HCT116 (cell line): ENCODE results near the gene GCC1.

ENCODE experiments used
- EZH2 ChIP-seq: fragments of 200-600 bp; sonication (generic); IDR thresholded peaks from 2 replicates; pipeline ENCODE4 v1.6.1; 2017; ENCODE audit warnings: antibody characterized with exemption, mixed run types
- JUND ChIP-seq: IDR thresholded peaks from 2 replicates; pipeline ENCODE4 v1.6.1; 2012
- ZFX ChIP-seq: fragments of 450-650 bp; IDR thresholded peaks from 2 replicates; pipeline ENCODE4 v1.6.1; 2017
- TF ChIP-seq, protein P1 (sequence below), 3 experiments: fragments of 200-600 bp in 1 of 3; sonication (generic) in 1 of 3; IDR thresholded peaks in 2 of 3; conservative IDR thresholded peaks in 1 of 3; 2 replicates each; pipeline ENCODE4 v1.5.1; 2012 to 2017; ENCODE audit warnings: low read depth in 2 of 3, low read length in 2 of 3, antibody characterized with exemption in 1 of 3, borderline replicate concordance in 1 of 3, control low read depth in 1 of 3, mild to moderate bottlenecking in 1 of 3, mixed read lengths in 1 of 3, mixed run types in 1 of 3, moderate library complexity in 1 of 3; ENCODE audit not compliant: insufficient read depth in 1 of 3

DNA sequence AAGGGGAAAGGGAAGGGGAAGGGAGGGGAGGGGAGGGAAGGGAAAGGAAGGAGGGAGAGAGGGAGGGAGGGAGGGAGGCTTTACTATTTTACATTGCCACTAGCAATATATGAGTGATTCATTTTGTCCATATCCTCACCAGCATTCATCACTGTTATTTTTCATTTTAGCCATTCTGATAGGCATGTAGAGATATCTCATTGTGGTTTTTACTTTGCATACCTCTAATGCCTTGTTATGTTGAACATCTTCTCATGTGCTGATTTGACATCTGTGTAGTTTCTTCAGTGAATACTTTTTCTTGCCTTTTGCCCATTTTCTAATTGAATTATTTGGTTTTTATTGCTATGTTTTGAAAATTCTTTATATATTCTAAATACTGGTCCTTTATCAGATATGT lies 52.7 kb downstream of the GCC1 start:
- TF ChIP-seq ZFX: no peak
- TF ChIP-seq, protein P1, sequence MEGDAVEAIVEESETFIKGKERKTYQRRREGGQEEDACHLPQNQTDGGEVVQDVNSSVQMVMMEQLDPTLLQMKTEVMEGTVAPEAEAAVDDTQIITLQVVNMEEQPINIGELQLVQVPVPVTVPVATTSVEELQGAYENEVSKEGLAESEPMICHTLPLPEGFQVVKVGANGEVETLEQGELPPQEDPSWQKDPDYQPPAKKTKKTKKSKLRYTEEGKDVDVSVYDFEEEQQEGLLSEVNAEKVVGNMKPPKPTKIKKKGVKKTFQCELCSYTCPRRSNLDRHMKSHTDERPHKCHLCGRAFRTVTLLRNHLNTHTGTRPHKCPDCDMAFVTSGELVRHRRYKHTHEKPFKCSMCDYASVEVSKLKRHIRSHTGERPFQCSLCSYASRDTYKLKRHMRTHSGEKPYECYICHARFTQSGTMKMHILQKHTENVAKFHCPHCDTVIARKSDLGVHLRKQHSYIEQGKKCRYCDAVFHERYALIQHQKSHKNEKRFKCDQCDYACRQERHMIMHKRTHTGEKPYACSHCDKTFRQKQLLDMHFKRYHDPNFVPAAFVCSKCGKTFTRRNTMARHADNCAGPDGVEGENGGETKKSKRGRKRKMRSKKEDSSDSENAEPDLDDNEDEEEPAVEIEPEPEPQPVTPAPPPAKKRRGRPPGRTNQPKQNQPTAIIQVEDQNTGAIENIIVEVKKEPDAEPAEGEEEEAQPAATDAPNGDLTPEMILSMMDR (IDR thresholded peaks at IDR 0.05 in 2 of 3, conservative IDR thresholded peaks at IDR 0.05 in 1 of 3; ENCODE audit: borderline replicate concordance in 1 of 3, insufficient read depth in 1 of 3, low read depth in 2 of 3, low read length in 2 of 3): no peak
- TF ChIP-seq JUND: no peak
- TF ChIP-seq EZH2: no peak
